22Rv1 (cell line): ENCODE measurements around the gene FAF1.

Experiments
- ZFX ChIP-seq: fragments of 450-650 bp; IDR thresholded peaks from 2 replicates; pipeline ENCODE4 v1.6.1; 2017; ENCODE audit warnings: antibody characterized with exemption, borderline replicate concordance
- TF ChIP-seq, protein P1 (sequence below): fragments of 450-650 bp; IDR thresholded peaks from 2 replicates; pipeline ENCODE4 v1.5.1; 2017; ENCODE audit warnings: mild to moderate bottlenecking

DNA sequence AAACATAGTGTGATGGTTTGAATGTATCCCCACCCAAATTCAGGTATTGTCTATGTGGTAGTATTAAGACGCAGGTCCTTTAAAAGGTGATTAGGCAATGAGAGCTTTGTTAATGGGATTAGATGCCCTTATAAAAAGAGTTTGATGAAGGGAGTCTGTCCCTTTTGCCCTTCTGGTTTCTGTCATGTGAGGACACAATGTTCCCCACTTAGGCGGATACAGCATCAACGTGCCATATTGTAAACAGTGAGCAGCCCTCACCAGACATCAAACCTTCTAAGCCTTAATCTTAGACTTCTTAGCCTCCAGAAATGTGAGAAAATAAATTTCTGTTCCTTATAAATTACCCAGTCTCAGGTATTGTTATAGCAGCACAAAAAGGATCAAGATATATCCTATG, 172.8 kb downstream of the FAF1 start:
- TF ChIP-seq, protein P1, sequence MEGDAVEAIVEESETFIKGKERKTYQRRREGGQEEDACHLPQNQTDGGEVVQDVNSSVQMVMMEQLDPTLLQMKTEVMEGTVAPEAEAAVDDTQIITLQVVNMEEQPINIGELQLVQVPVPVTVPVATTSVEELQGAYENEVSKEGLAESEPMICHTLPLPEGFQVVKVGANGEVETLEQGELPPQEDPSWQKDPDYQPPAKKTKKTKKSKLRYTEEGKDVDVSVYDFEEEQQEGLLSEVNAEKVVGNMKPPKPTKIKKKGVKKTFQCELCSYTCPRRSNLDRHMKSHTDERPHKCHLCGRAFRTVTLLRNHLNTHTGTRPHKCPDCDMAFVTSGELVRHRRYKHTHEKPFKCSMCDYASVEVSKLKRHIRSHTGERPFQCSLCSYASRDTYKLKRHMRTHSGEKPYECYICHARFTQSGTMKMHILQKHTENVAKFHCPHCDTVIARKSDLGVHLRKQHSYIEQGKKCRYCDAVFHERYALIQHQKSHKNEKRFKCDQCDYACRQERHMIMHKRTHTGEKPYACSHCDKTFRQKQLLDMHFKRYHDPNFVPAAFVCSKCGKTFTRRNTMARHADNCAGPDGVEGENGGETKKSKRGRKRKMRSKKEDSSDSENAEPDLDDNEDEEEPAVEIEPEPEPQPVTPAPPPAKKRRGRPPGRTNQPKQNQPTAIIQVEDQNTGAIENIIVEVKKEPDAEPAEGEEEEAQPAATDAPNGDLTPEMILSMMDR, result no peak
- no peak for TF ChIP-seq ZFX
